GM21381 (cell line): ENCODE results near the gene SULT1A2.
"Not testable (repeated sequence)": the region's sequence is repeated elsewhere in the genome, so short reads cannot be mapped to it uniquely, and the experiment has no call there.

ENCODE experiments used
- ATAC-seq: cut with Tn5 transposase; IDR thresholded peaks from one replicate; pipeline ENCODE4 v1.9.1; 2021; ENCODE audit warnings: mild to moderate bottlenecking, moderate library complexity; ENCODE audit not compliant: unreplicated experiment

The SULT1A2 gene

GRCh38 chr16:28592511-28592910 is 4.3 kb downstream of the SULT1A2 start:
- no peak for ATAC-seq

GRCh38 chr16:28591355-28591754 is 5.5 kb downstream of the SULT1A2 start:
- ATAC-seq: no peak

GRCh38 chr16:28590384-28591340 is 6.2 kb downstream of the SULT1A2 start:
- ATAC-seq: no peak

- ATAC-seq: no peak
Measured at GRCh38 chr16:28589930-28590329, 6.9 kb downstream of the SULT1A2 start.

- ATAC-seq: no peak
Measured at GRCh38 chr16:28589069-28589468, 7.8 kb downstream of the SULT1A2 start.

GRCh38 chr16:28587386-28587785 is 9.5 kb downstream of the SULT1A2 start:
- no peak for ATAC-seq

GRCh38 chr16:28586466-28586865 is 10.4 kb downstream of the SULT1A2 start:
- ATAC-seq: no peak

GRCh38 chr16:28585674-28586073 is 11.2 kb downstream of the SULT1A2 start:
- ATAC-seq: no peak

GRCh38 chr16:28580726-28581315 is 16.0 kb downstream of the SULT1A2 start:
- ATAC-seq: no peak

GRCh38 chr16:28575446-28576109 is 21.3 kb downstream of the SULT1A2 start:
- ATAC-seq: no peak

GRCh38 chr16:28574925-28575324 is 21.9 kb downstream of the SULT1A2 start:
- no peak for ATAC-seq

GRCh38 chr16:28573738-28574718 is 22.8 kb downstream of the SULT1A2 start:
- ATAC-seq: no peak

- ATAC-seq: no peak
Measured at GRCh38 chr16:28572696-28573510, 23.9 kb downstream of the SULT1A2 start.

GRCh38 chr16:28569968-28570752 is 26.7 kb downstream of the SULT1A2 start:
- no peak for ATAC-seq

GRCh38 chr16:28569021-28569420 is 27.8 kb downstream of the SULT1A2 start:
- ATAC-seq: no peak

GRCh38 chr16:28567292-28567691 is 29.6 kb downstream of the SULT1A2 start:
- no peak for ATAC-seq

- not testable (repeated sequence) for ATAC-seq
Measured at GRCh38 chr16:28566233-28566925, 30.5 kb downstream of the SULT1A2 start.

GRCh38 chr16:28563218-28563617 is 33.6 kb downstream of the SULT1A2 start:
- no peak for ATAC-seq
